Coronary artery (tissue), 2 donors: ENCODE data around the gene IGF1R.

Source experiments
- DNase-seq: peaks from one replicate; pipeline ENCODE4 v3.0.0-alpha.2; 2017; ENCODE audit warnings: low spot score
- H3K27ac ChIP-seq, 2 donors: fragments of 200-600 bp; sonication (generic); one replicate each; pipeline ENCODE4 v1.5.1; 2016 to 2019
- H3K4me3 ChIP-seq: fragments of 200-600 bp; sonication (generic); 2 replicates; pipeline ENCODE4 v1.5.1; 2016; ENCODE audit warnings: mild to moderate bottlenecking, moderate library complexity
- CTCF ChIP-seq: fragments of 200-600 bp; sonication (generic); IDR thresholded peaks from one replicate; pipeline ENCODE4 v1.5.1; 2019; ENCODE audit warnings: antibody characterized with exemption

IGF1R gene

GRCh38 chr15:98719137-98719740 lies 70.9 kb downstream of the IGF1R start:
- no peak for DNase-seq
- no peak for TF ChIP-seq CTCF
- Histone ChIP-seq H3K27ac (peak overlapping the region; percentile 52 to 80), H3K4me3 (peak overlapping the region; percentile 44)

- H3K4me3 ChIP-seq, result no peak overlapping the region
- TF ChIP-seq CTCF, result no peak
- DNase-seq, result no peak
- H3K27ac ChIP-seq, result peak overlapping the region; percentile 52 to 80
Measured at GRCh38 chr15:98720031-98720430, 71.7 kb downstream of the IGF1R start.

GRCh38 chr15:98720577-98721565 lies 72.5 kb downstream of the IGF1R start:
- no peak for DNase-seq
- Histone ChIP-seq H3K27ac (peak overlapping the region in 1 of 2 donors; percentile 80), H3K4me3 (no peak overlapping the region)
- TF ChIP-seq CTCF, result no peak

GRCh38 chr15:98722209-98722608 lies 73.9 kb downstream of the IGF1R start:
- DNase-seq, result no peak
- no peak for TF ChIP-seq CTCF
- H3K27ac ChIP-seq, result peak overlapping the region in 1 of 2 donors; percentile 30
- no peak overlapping the region for H3K4me3 ChIP-seq

- Histone ChIP-seq H3K4me3 (no peak overlapping the region), H3K27ac (peak overlapping the region in 1 of 2 donors; percentile 30)
- TF ChIP-seq CTCF, result no peak
- DNase-seq, result no peak
Measured at GRCh38 chr15:98722645-98723044, 74.3 kb downstream of the IGF1R start.

- no peak overlapping the region for H3K4me3 ChIP-seq
- no peak for DNase-seq
- no peak overlapping the region for H3K27ac ChIP-seq
- no peak for TF ChIP-seq CTCF
Measured at GRCh38 chr15:98723195-98723594, 74.9 kb downstream of the IGF1R start.
